Liver (tissue), 3 donors: ENCODE measurements around the gene GPR65.

Source experiments
- ATF3 ChIP-seq: IDR thresholded peaks from 2 replicates; pipeline ENCODE4 v1.6.1; 2016; ENCODE audit warnings: antibody characterized with exemption
- EGR1 ChIP-seq, 2 donors: IDR thresholded peaks; 2 replicates each; pipeline ENCODE4 v1.6.1; 2016 to 2018; ENCODE audit warnings: antibody characterized with exemption in 2 of 2, low read depth in 2 of 2
- GABPA ChIP-seq, 2 donors: IDR thresholded peaks in 1 of 2; conservative IDR thresholded peaks in 1 of 2; 2 replicates each; pipeline ENCODE4 v1.6.1; 2016; ENCODE audit warnings: antibody characterized with exemption in 2 of 2, mild to moderate bottlenecking in 1 of 2, moderate library complexity in 1 of 2
- HNF4A ChIP-seq, 2 donors: conservative IDR thresholded peaks; 2 replicates each; pipeline ENCODE4 v1.6.1; 2016; ENCODE audit warnings: antibody characterized with exemption in 2 of 2, mild to moderate bottlenecking in 2 of 2
- REST ChIP-seq: IDR thresholded peaks from 2 replicates; pipeline ENCODE4 v1.6.1; 2016; ENCODE audit warnings: antibody characterized with exemption, mild to moderate bottlenecking
- ZBTB33 ChIP-seq: IDR thresholded peaks from 2 replicates; pipeline ENCODE4 v1.6.1; 2016; ENCODE audit warnings: antibody characterized with exemption
- TF ChIP-seq, protein P1 (sequence below): fragments of 150-350 bp; IDR thresholded peaks from 2 replicates; pipeline ENCODE4 v1.5.1; 2017; ENCODE audit warnings: improper control_type of control experiment, low read depth, low read length; ENCODE audit not compliant: missing input control
- donor health status: healthy.
- donor health status: healthy.

GRCh38 chr14:88040146-88040545 lies 35.2 kb downstream of the GPR65 start:
- TF ChIP-seq ZBTB33 (no peak), EGR1 (IDR thresholded peaks at IDR 0.05; ENCODE audit: low read depth in 2 of 2) (no peak), HNF4A (conservative IDR thresholded peaks at IDR 0.05) (no peak), ATF3 (no peak), GABPA (IDR thresholded peaks at IDR 0.05 in 1 of 2, conservative IDR thresholded peaks at IDR 0.05 in 1 of 2) (no peak), REST (no peak)
- TF ChIP-seq, protein P1, sequence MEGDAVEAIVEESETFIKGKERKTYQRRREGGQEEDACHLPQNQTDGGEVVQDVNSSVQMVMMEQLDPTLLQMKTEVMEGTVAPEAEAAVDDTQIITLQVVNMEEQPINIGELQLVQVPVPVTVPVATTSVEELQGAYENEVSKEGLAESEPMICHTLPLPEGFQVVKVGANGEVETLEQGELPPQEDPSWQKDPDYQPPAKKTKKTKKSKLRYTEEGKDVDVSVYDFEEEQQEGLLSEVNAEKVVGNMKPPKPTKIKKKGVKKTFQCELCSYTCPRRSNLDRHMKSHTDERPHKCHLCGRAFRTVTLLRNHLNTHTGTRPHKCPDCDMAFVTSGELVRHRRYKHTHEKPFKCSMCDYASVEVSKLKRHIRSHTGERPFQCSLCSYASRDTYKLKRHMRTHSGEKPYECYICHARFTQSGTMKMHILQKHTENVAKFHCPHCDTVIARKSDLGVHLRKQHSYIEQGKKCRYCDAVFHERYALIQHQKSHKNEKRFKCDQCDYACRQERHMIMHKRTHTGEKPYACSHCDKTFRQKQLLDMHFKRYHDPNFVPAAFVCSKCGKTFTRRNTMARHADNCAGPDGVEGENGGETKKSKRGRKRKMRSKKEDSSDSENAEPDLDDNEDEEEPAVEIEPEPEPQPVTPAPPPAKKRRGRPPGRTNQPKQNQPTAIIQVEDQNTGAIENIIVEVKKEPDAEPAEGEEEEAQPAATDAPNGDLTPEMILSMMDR: no peak
